SK-N-SH (cell line): Measurements from ENCODE around the gene GSTA1. TPM values are rescaled to one million over a fixed set of nuclear protein-coding genes. Genes with fewer than 3 reads are reported as not detected.
"Not testable (repeated sequence)": the region's sequence is repeated elsewhere in the genome, so short reads cannot be mapped to it uniquely, and the experiment has no call there.

Experiments used
- CTCF ChIA-PET: fragments of 300-600, 350-600 bp; formaldehyde crosslinking; extraction: SDS; loops from one replicate; lab custom pipeline; 2021; lab: Yijun Ruan, JAX
- POLR2A ChIA-PET: fragments of 350-600 bp; sonication (Branson Sonifier 250); formaldehyde crosslinking; extraction: SDS; loops from one replicate; lab custom pipeline; 2020; ENCODE audit warnings: antibody characterized with exemption, inconsistent platforms; lab: Yijun Ruan, JAX
- DNase-seq: peaks from one replicate; pipeline ENCODE4 v3.0.0; 2012
- H2AFZ ChIP-seq: fragments of 200-600 bp; sonication (generic); 2 replicates; pipeline ENCODE4 v1.8.1; 2016; ENCODE audit warnings: antibody characterized with exemption, mild to moderate bottlenecking, low read depth
- H3F3A ChIP-seq: fragments of 200-600 bp; sonication (generic); replicated peaks from 2 replicates; pipeline ENCODE3; 2016; ENCODE audit warnings: antibody characterized with exemption, mild to moderate bottlenecking; ENCODE audit not compliant: insufficient read depth
- H3K27ac ChIP-seq, 2 experiments: fragments of 200-500 bp in 1 of 2; fragments of 200-600 bp in 1 of 2; sonication (Bioruptor generic) in 1 of 2; sonication (generic), shearing (Covaris generic) in 1 of 2; 2 replicates each; pipeline versions ENCODE4 v1.5.1 to v1.6.1; 2014 to 2016; ENCODE audit warnings: low read depth in 2 of 2, inconsistent platforms in 1 of 2, low read length in 1 of 2, mild to moderate bottlenecking in 1 of 2, mixed read lengths in 1 of 2
- H3K27me3 ChIP-seq: fragments of 200-600 bp; sonication (generic), shearing (Covaris generic); 2 replicates; pipeline ENCODE4 v1.6.1; 2016; ENCODE audit warnings: mixed run types; ENCODE audit not compliant: insufficient read depth
- H3K36me3 ChIP-seq, 2 experiments: fragments of 200-500 bp in 1 of 2; fragments of 200-600 bp in 1 of 2; sonication (Bioruptor generic) in 1 of 2; sonication (generic) in 1 of 2; replicated peaks in 1 of 2; 2 replicates each; pipeline versions ENCODE3 to v1.5.1; 2014 to 2016; ENCODE audit warnings: low read length in 1 of 2, mild to moderate bottlenecking in 1 of 2; ENCODE audit not compliant: insufficient read depth in 2 of 2, control insufficient read depth in 1 of 2
- H3K4me1 ChIP-seq, 2 experiments: fragments of 200-500 bp in 1 of 2; fragments of 200-600 bp in 1 of 2; sonication (Bioruptor generic) in 1 of 2; sonication (generic), shearing (Covaris generic) in 1 of 2; 2 replicates each; pipeline versions ENCODE4 v1.5.1 to v1.6.1; 2014 to 2016; ENCODE audit warnings: low read depth in 1 of 2, low read length in 1 of 2, mixed run types in 1 of 2; ENCODE audit not compliant: insufficient read depth in 2 of 2, control insufficient read depth in 1 of 2
- H3K4me2 ChIP-seq: fragments of 200-600 bp; sonication (generic), shearing (Covaris generic); 2 replicates; pipeline ENCODE4 v1.6.1; 2017; ENCODE audit warnings: mixed run types
- H3K4me3 ChIP-seq, 2 experiments: fragments of 200-500 bp in 1 of 2; fragments of 200-600 bp in 1 of 2; sonication (Bioruptor generic) in 1 of 2; sonication (generic), shearing (Covaris generic) in 1 of 2; 2 replicates each; pipeline versions ENCODE4 v1.5.1 to v1.8.1; 2014 to 2016; ENCODE audit warnings: low read depth in 2 of 2, inconsistent platforms in 1 of 2, low read length in 1 of 2, mild to moderate bottlenecking in 1 of 2, mixed read lengths in 1 of 2, moderate library complexity in 1 of 2
- H3K79me2 ChIP-seq: fragments of 200-600 bp; sonication (generic); 2 replicates; pipeline ENCODE4 v1.8.1; 2017; ENCODE audit warnings: mild to moderate bottlenecking; ENCODE audit not compliant: insufficient read depth
- H3K9ac ChIP-seq: fragments of 200-600 bp; sonication (generic); 2 replicates; pipeline ENCODE4 v1.6.1; 2017; ENCODE audit warnings: mixed run types
- H3K9me2 ChIP-seq: fragments of 200-600 bp; sonication (generic); 2 replicates; pipeline ENCODE4 v1.6.1; 2017; ENCODE audit warnings: mixed run types
- H3K9me3 ChIP-seq: fragments of 200-600 bp; sonication (generic); 2 replicates; pipeline ENCODE4 v1.6.1; 2017; ENCODE audit warnings: mixed run types, mild to moderate bottlenecking, moderate library complexity
- H4K20me1 ChIP-seq: fragments of 200-600 bp; sonication (generic); 2 replicates; pipeline ENCODE4 v1.6.1; 2017; ENCODE audit warnings: mild to moderate bottlenecking, mixed run types; ENCODE audit not compliant: insufficient read depth
- ELF1 ChIP-seq: IDR thresholded peaks from 2 replicates; pipeline ENCODE4 v1.4.0; 2012
- EP300 ChIP-seq, 2 experiments: IDR thresholded peaks; 2 replicates each; pipeline versions ENCODE4 v1.4.0 to v1.6.1; 2012; ENCODE audit warnings: borderline replicate concordance in 1 of 2, low read depth in 1 of 2, low read length in 1 of 2
- EZH2phosphoT487 ChIP-seq: fragments of 200-600 bp; sonication (generic); IDR thresholded peaks from 2 replicates; pipeline ENCODE4 v1.6.1; 2017; ENCODE audit warnings: low read depth, mixed run types, mild to moderate bottlenecking, antibody characterized with exemption, moderate library complexity, borderline replicate concordance
- FOSL2 ChIP-seq: IDR thresholded peaks from 2 replicates; pipeline ENCODE4 v1.4.0; 2012; ENCODE audit warnings: low read depth, mild to moderate bottlenecking, moderate library complexity, borderline replicate concordance
- FOXM1 ChIP-seq: IDR thresholded peaks from 2 replicates; pipeline ENCODE4 v1.4.0; 2012; ENCODE audit warnings: low read depth, mild to moderate bottlenecking
- GABPA ChIP-seq: IDR thresholded peaks from 2 replicates; pipeline ENCODE4 v1.4.0; 2012; ENCODE audit warnings: low read depth, mild to moderate bottlenecking
- GATA2 ChIP-seq: sonication (generic); formaldehyde crosslinking; IDR thresholded peaks from 2 replicates; pipeline ENCODE4 v1.5.0; 2020; ENCODE audit warnings: mild to moderate bottlenecking, missing genetic modification reagents
- JUND ChIP-seq: IDR thresholded peaks from 2 replicates; pipeline ENCODE4 v1.4.0; 2012
- NFIC ChIP-seq: IDR thresholded peaks from 2 replicates; pipeline ENCODE4 v1.4.0; 2012; ENCODE audit warnings: borderline replicate concordance
- RAD21 ChIP-seq: IDR thresholded peaks from 2 replicates; pipeline ENCODE4 v1.6.1; 2012; ENCODE audit warnings: mild to moderate bottlenecking, low read length
- RCOR1 ChIP-seq: fragments of 150-350 bp; IDR thresholded peaks from 2 replicates; pipeline ENCODE4 v1.6.1; 2017; ENCODE audit warnings: antibody characterized with exemption, low read length
- RFX5 ChIP-seq: IDR thresholded peaks from 2 replicates; pipeline ENCODE4 v1.6.1; 2012; ENCODE audit warnings: mild to moderate bottlenecking, improper control_type of control experiment, low read length
- RXRA ChIP-seq: IDR thresholded peaks from 2 replicates; pipeline ENCODE4 v1.4.0; 2012; ENCODE audit warnings: low read depth, mild to moderate bottlenecking, borderline replicate concordance
- SMC3 ChIP-seq: IDR thresholded peaks from 2 replicates; pipeline ENCODE4 v1.6.1; 2012; ENCODE audit warnings: low read depth, low read length, improper control_type of control experiment
- TCF12 ChIP-seq: IDR thresholded peaks from 2 replicates; pipeline ENCODE4 v1.4.0; 2012
- TEAD4 ChIP-seq: IDR thresholded peaks from 2 replicates; pipeline ENCODE4 v1.4.0; 2012; ENCODE audit warnings: mild to moderate bottlenecking, borderline replicate concordance; ENCODE audit not compliant: insufficient read depth
- USF1 ChIP-seq: IDR thresholded peaks from 2 replicates; pipeline ENCODE4 v1.4.0; 2012; ENCODE audit warnings: low read depth, borderline replicate concordance
- YY1 ChIP-seq: IDR thresholded peaks from 2 replicates; pipeline ENCODE4 v1.4.0; 2012; ENCODE audit warnings: low read depth, mild to moderate bottlenecking
- WGBS: methylation state at CpG from one replicate; pipeline ENCODE4 v1.1.6; 2017; ENCODE audit warnings: low lambda C conversion rate; 5-methylcytosine and 5-hydroxymethylcytosine counted together
- polyA plus RNA-seq, 3 experiments: library from polyadenylated mRNA; depleted of rRNA; stranded (reverse); fragments of >200 nt; gene quantifications; 2 replicates each; pipeline ENCODE4 v1.2.3, GENCODE V29; 2012

Gene GSTA1
- polyA plus RNA-seq, 1 of the 3 experiments (the other 2 are of a cell fraction): not detected

- Histone ChIP-seq H3K4me1 (no peaks in the 10 kb centered on the region), H3K27me3 (no peaks in the 10 kb centered on the region; the same call in 1 of the 2 replicates), H3K9me3 (no peaks in the 10 kb centered on the region), H3K36me3 (no peaks in the 10 kb centered on the region), H3K9ac (no peak overlapping the region), H2AFZ (no peak overlapping the region), H4K20me1 (no peaks in the 10 kb centered on the region), H3K79me2 (no peaks in the 10 kb centered on the region), H3K27ac (no peak overlapping the region), H3F3A (no peaks in the 10 kb centered on the region), H3K4me3 (no peak overlapping the region), H3K4me2 (no peak overlapping the region), H3K9me2 (no peaks in the 10 kb centered on the region)
- ChIA-PET CTCF (no interaction called here), POLR2A (no interaction called here)
- 34% methylated on average over 14 of the region's 24 CpGs for WGBS
- DNase-seq: no peak
- TF ChIP-seq GABPA (no peak), RXRA (no peak), TCF12 (no peak), JUND (no peak), USF1 (no peak)
Observed at GRCh38 chr6:52786249-52786956, 17.2 kb downstream of the GSTA1 start.

GRCh38 chr6:52782696-52783274, 20.8 kb downstream of the GSTA1 start:
- H3K27me3 ChIP-seq, CTCF ChIA-PET, H3K36me3 ChIP-seq, H3K27ac ChIP-seq, H3K9ac ChIP-seq, DNase-seq, H3F3A ChIP-seq, POLR2A ChIA-PET, H3K9me3 ChIP-seq, H3K4me3 ChIP-seq, H3K4me2 ChIP-seq, H3K79me2 ChIP-seq, H2AFZ ChIP-seq, H3K9me2 ChIP-seq, H3K4me1 ChIP-seq, H4K20me1 ChIP-seq: not testable (repeated sequence)
- 5% methylated on average over 2 of the region's 3 CpGs for WGBS

GRCh38 chr6:52782209-52782608, 21.4 kb downstream of the GSTA1 start:
- CTCF ChIA-PET, H3K4me1 ChIP-seq, H3K9ac ChIP-seq, POLR2A ChIA-PET, H3K9me3 ChIP-seq, H3K27me3 ChIP-seq, H4K20me1 ChIP-seq, H3K9me2 ChIP-seq, H3K27ac ChIP-seq, H3K36me3 ChIP-seq, H3K79me2 ChIP-seq, H3K4me3 ChIP-seq, H3F3A ChIP-seq, H2AFZ ChIP-seq, H3K4me2 ChIP-seq, DNase-seq: not testable (repeated sequence)

GRCh38 chr6:52779237-52779636, 24.4 kb downstream of the GSTA1 start:
- H2AFZ ChIP-seq: no peak overlapping the region
- no peak overlapping the region for H3K4me3 ChIP-seq
- no peaks in the 10 kb centered on the region for H3K36me3 ChIP-seq
- ChIA-PET POLR2A (no interaction called here), CTCF (no interaction called here)
- no peaks in the 10 kb centered on the region for H3K9me2 ChIP-seq
- H3K27ac ChIP-seq: no peak overlapping the region
- no peaks in the 10 kb centered on the region; the same call in 1 of the 2 replicates for H3K9me3 ChIP-seq
- no peaks in the 10 kb centered on the region for H3K79me2 ChIP-seq
- no peaks in the 10 kb centered on the region for H3F3A ChIP-seq
- WGBS: 5% methylated on average over 1 of the region's 1 CpG
- no peak for DNase-seq
- H3K9ac ChIP-seq: no peak overlapping the region
- H3K4me2 ChIP-seq: no peak overlapping the region
- no peaks in the 10 kb centered on the region for H4K20me1 ChIP-seq
- H3K4me1 ChIP-seq: no peaks in the 10 kb centered on the region
- H3K27me3 ChIP-seq: no peaks in the 10 kb centered on the region
- TF ChIP-seq EP300 (IDR thresholded peaks at IDR 0.05; ENCODE audit: borderline replicate concordance in 1 of 2, low read depth in 1 of 2, low read length in 1 of 2): no peak
- TF ChIP-seq SMC3: no peak
- TF ChIP-seq FOXM1: no peak
- TF ChIP-seq EZH2phosphoT487: no peak
- no peak for TF ChIP-seq TEAD4
- no peak for TF ChIP-seq NFIC
- no peak for TF ChIP-seq RCOR1
- TF ChIP-seq RXRA: no peak
- no peak for TF ChIP-seq RFX5
- TF ChIP-seq YY1: no peak
- no peak for TF ChIP-seq ELF1
- no peak for TF ChIP-seq GABPA
- no peak for TF ChIP-seq RAD21
- no peak for TF ChIP-seq FOSL2
- TF ChIP-seq GATA2 (CRISPR knock-in tag): no peak
